Mesothelial cell of epicardium (in vitro differentiated cells): ENCODE measurements around the gene PDE4B. TPM values are rescaled to one million over a fixed set of nuclear protein-coding genes. Genes with fewer than 3 reads are reported as not detected.

ENCODE experiments used
- DNase-seq, 2 experiments: peaks; one replicate each; pipeline ENCODE4 v3.0.0; 2021; ENCODE audit warnings: low spot score in 2 of 2; ENCODE audit not compliant: unreplicated experiment in 2 of 2
- H3K27ac Mint-ChIP-seq: 2 replicates; pipeline ENCODE4 v1.8.0; 2021; ENCODE audit warnings: mixed read lengths
- H3K27me3 Mint-ChIP-seq: 2 replicates; pipeline ENCODE4 v1.8.0; 2021; ENCODE audit warnings: low read depth, mixed read lengths
- H3K36me3 Mint-ChIP-seq: 2 replicates; pipeline ENCODE4 v1.8.0; 2021; ENCODE audit warnings: mixed read lengths
- H3K4me1 Mint-ChIP-seq: 2 replicates; pipeline ENCODE4 v1.8.0; 2021; ENCODE audit warnings: mixed read lengths
- H3K4me3 Mint-ChIP-seq: 2 replicates; pipeline ENCODE4 v1.8.0; 2021; ENCODE audit warnings: mild to moderate bottlenecking, moderate library complexity, mixed read lengths
- H3K9me3 Mint-ChIP-seq: 2 replicates; pipeline ENCODE4 v1.8.0; 2021; ENCODE audit warnings: mixed read lengths
- total RNA-seq: library from RNA; stranded (reverse); gene quantifications from 3 replicates; pipeline ENCODE4 v1.2.1, GENCODE V29; 2021
- TF ChIP-seq, protein P1 (sequence below): fragments of 200-600 bp; sonication (generic); IDR thresholded peaks from one replicate; pipeline ENCODE4 v1.5.0; 2021; ENCODE audit warnings: antibody characterized with exemption; ENCODE audit not compliant: unreplicated experiment

Gene PDE4B
- total RNA-seq, 1 donor from 2014 or later = 22.3 TPM

GRCh38 chr1:65791801-65792668 is 660 bp upstream of the PDE4B start:
- Mint-ChIP-seq H3K36me3 (no peaks in the 10 kb centered on the region), H3K4me1 (peaks cover 11% of the 10 kb centered on the region), H3K4me3 (peak overlapping the region; percentile 73), H3K27ac (no peak overlapping the region), H3K9me3 (peaks cover 15% of the 10 kb centered on the region), H3K27me3 (peaks cover 76% of the 10 kb centered on the region)
- no peak for DNase-seq
- TF ChIP-seq, protein P1, sequence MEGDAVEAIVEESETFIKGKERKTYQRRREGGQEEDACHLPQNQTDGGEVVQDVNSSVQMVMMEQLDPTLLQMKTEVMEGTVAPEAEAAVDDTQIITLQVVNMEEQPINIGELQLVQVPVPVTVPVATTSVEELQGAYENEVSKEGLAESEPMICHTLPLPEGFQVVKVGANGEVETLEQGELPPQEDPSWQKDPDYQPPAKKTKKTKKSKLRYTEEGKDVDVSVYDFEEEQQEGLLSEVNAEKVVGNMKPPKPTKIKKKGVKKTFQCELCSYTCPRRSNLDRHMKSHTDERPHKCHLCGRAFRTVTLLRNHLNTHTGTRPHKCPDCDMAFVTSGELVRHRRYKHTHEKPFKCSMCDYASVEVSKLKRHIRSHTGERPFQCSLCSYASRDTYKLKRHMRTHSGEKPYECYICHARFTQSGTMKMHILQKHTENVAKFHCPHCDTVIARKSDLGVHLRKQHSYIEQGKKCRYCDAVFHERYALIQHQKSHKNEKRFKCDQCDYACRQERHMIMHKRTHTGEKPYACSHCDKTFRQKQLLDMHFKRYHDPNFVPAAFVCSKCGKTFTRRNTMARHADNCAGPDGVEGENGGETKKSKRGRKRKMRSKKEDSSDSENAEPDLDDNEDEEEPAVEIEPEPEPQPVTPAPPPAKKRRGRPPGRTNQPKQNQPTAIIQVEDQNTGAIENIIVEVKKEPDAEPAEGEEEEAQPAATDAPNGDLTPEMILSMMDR = no peak

GRCh38 chr1:65793359-65793732 is 651 bp downstream of the PDE4B start:
- peaks cover 83% of the 10 kb centered on the region for H3K27me3 Mint-ChIP-seq
- DNase-seq = no peak

GRCh38 chr1:65795311-65795710 is 2.6 kb downstream of the PDE4B start:
- Mint-ChIP-seq H3K36me3 (no peaks in the 10 kb centered on the region), H3K4me3 (no peak overlapping the region), H3K27ac (no peak overlapping the region), H3K9me3 (no peaks in the 10 kb centered on the region), H3K4me1 (peaks cover 11% of the 10 kb centered on the region), H3K27me3 (peaks cover 79% of the 10 kb centered on the region)
- TF ChIP-seq, protein P1 = no peak
- no peak for DNase-seq

More at GRCh38 chr1:65793359-65793732, 651 bp downstream of the PDE4B start:
- H3K4me3 Mint-ChIP-seq = peak overlapping the region; percentile 56
- TF ChIP-seq, protein P1 = no peak
- peaks cover 11% of the 10 kb centered on the region for H3K4me1 Mint-ChIP-seq
- H3K9me3 Mint-ChIP-seq = peaks cover 9% of the 10 kb centered on the region
- no peak overlapping the region for H3K27ac Mint-ChIP-seq
- no peaks in the 10 kb centered on the region for H3K36me3 Mint-ChIP-seq

- no peak overlapping the region for H3K4me3 Mint-ChIP-seq
- no peak overlapping the region for H3K27ac Mint-ChIP-seq
- TF ChIP-seq, protein P1 = no peak
- no peaks in the 10 kb centered on the region for H3K4me1 Mint-ChIP-seq
- no peaks in the 10 kb centered on the region for H3K9me3 Mint-ChIP-seq
- H3K27me3 Mint-ChIP-seq = peaks cover 71% of the 10 kb centered on the region
- DNase-seq = no peak
- no peaks in the 10 kb centered on the region for H3K36me3 Mint-ChIP-seq
Observed at GRCh38 chr1:65799601-65800000, 6.9 kb downstream of the PDE4B start.

DNA sequence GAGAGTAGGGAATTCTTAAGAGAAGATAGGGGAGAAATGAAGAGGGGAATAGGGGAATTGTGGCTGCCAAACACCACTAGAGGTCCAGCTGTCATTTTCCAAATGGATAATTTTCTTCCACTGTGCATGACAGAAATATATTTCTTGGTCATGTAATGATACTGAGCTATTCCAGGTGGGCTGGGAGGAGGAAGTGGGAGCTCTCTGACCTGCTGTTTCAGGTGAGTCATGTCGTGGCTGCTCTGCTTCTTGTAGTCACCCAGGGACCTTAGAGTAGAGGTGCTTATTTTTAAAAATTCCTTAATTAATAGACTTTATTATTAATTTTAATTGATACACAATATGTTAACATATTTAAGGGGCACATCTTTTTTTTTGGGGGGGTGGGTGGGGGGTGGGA is 11.9 kb downstream of the PDE4B start:
- no peak overlapping the region for H3K4me3 Mint-ChIP-seq
- H3K4me1 Mint-ChIP-seq = no peaks in the 10 kb centered on the region
- H3K36me3 Mint-ChIP-seq = no peaks in the 10 kb centered on the region
- TF ChIP-seq, protein P1 = no peak
- H3K9me3 Mint-ChIP-seq = no peaks in the 10 kb centered on the region
- no peak for DNase-seq
- H3K27ac Mint-ChIP-seq = no peak overlapping the region
- H3K27me3 Mint-ChIP-seq = peaks cover 60% of the 10 kb centered on the region
